Activated CD8-positive, alpha-beta memory T cell treated with anti-CD3 and anti-CD28 coated beads, Interleukin-2, amount 10 ng/mL, durations not matched to agents 7 days and 5 days (primary cell): ENCODE measurements around the gene PPIP5K1. TPM values are rescaled to one million over a fixed set of nuclear protein-coding genes. Genes with fewer than 3 reads are reported as not detected.

Experiments
- total RNA-seq, 2 experiments: library from RNA; stranded (reverse); gene quantifications; one replicate each; pipeline ENCODE4 v1.2.3, GENCODE V29; 2021

The PPIP5K1 gene
- total RNA-seq, 2 experiments from 2014 or later: 33.5 to 34.2 TPM

Other genes with a start within 250 kb of the PPIP5K1 start
- 10 to 100 TPM; 31.2 to 34.7 TPM for gene ZSCAN29, start 219.2 kb downstream of the PPIP5K1 start, total RNA-seq
- 10 to 100 TPM; 38.9 to 49.9 TPM for gene TUBGCP4, start 219.1 kb downstream of the PPIP5K1 start, total RNA-seq
- 10 to 100 TPM; 23.3 to 25.8 TPM for gene TP53BP1, start 97.1 kb downstream of the PPIP5K1 start, total RNA-seq
- gene MAP1A, start 72.6 kb downstream of the PPIP5K1 start, total RNA-seq: 1 to 10 TPM; 3.0 to 7.8 TPM
- under 1 TPM in 1 of 2 experiments, not detected in 1; 0.40 TPM for gene CKMT1B, start 3.8 kb upstream of the PPIP5K1 start, total RNA-seq
- gene STRC, start 28.6 kb upstream of the PPIP5K1 start, total RNA-seq: 1 to 10 TPM in 1 of 2 experiments, under 1 TPM in 1; 0.70 to 1.1 TPM
- 1 to 10 TPM in 1 of 2 experiments, under 1 TPM in 1; 0.94 to 1.3 TPM for gene CATSPER2, start 58.6 kb upstream of the PPIP5K1 start, total RNA-seq
- gene CKMT1A, start 103.7 kb upstream of the PPIP5K1 start, total RNA-seq: not detected
- gene PDIA3, start 156.2 kb upstream of the PPIP5K1 start, total RNA-seq: 100 to 1,000 TPM; 247 to 293 TPM
- gene ELL3, start 186.8 kb upstream of the PPIP5K1 start, total RNA-seq: 1 to 10 TPM in 1 of 2 experiments, under 1 TPM in 1; 0.49 to 1.0 TPM
- 100 to 1,000 TPM; 804 to 808 TPM for gene SERF2, start 202.1 kb upstream of the PPIP5K1 start, total RNA-seq
- under 1 TPM; 0.20 to 0.30 TPM for gene SERINC4, start 210.0 kb upstream of the PPIP5K1 start, total RNA-seq
- gene HYPK, start 210.4 kb upstream of the PPIP5K1 start, total RNA-seq: 10 to 100 TPM; 14.8 to 16.1 TPM
- 10 to 100 TPM; 34.1 to 46.5 TPM for gene MFAP1, start 234.5 kb upstream of the PPIP5K1 start, total RNA-seq
- 10 to 100 TPM; 79.7 to 91.1 TPM for gene WDR76, start 236.8 kb upstream of the PPIP5K1 start, total RNA-seq